CD4-positive, CD25-positive, alpha-beta regulatory T cell (primary cell): ENCODE results near the gene ADSS1. TPM values are rescaled to one million over a fixed set of nuclear protein-coding genes. Genes with fewer than 3 reads are reported as not detected.

Experiments
- ATAC-seq, 2 donors: fragments of 150-1000 bp; cut with Tn5 transposase; one replicate each; pipeline ENCODE4 v1.10.0; 2021; ENCODE audit warnings: low read depth in 2 of 2, moderate number of reproducible peaks in 2 of 2, moderate library complexity in 1 of 2
- DNase-seq, 3 donors: peaks; one replicate each; pipeline versions ENCODE4 v3.0.0 to v3.0.0-alpha.2; 2012 to 2022; ENCODE audit warnings: mixed read lengths in 1 of 3
- H3K27ac ChIP-seq: one replicate; pipeline ENCODE4 v1.7.0; 2013; ENCODE audit warnings: mild to moderate bottlenecking, low read length; ENCODE audit not compliant: insufficient read depth, poor library complexity, severe bottlenecking
- H3K27me3 ChIP-seq: one replicate; pipeline ENCODE4 v1.7.0; 2013; ENCODE audit warnings: low read length; ENCODE audit not compliant: control insufficient read depth, insufficient read depth
- H3K36me3 ChIP-seq: one replicate; pipeline ENCODE4 v1.7.0; 2013; ENCODE audit warnings: mild to moderate bottlenecking, low read length, moderate library complexity; ENCODE audit not compliant: control insufficient read depth, insufficient read depth
- H3K4me1 ChIP-seq: 2 replicates; pipeline ENCODE4 v1.7.0; 2013; ENCODE audit warnings: mild to moderate bottlenecking, low read length; ENCODE audit not compliant: insufficient read depth, control insufficient read depth, poor library complexity, severe bottlenecking
- H3K4me3 ChIP-seq: one replicate; pipeline ENCODE4 v1.7.0; 2013; ENCODE audit warnings: low read depth, mild to moderate bottlenecking, low read length, moderate library complexity
- H3K9me3 ChIP-seq, 2 experiments: 1 replicate in 1 of 2; 2 replicates in 1 of 2; pipeline ENCODE4 v1.7.0; 2013; ENCODE audit warnings: low read length in 2 of 2, mild to moderate bottlenecking in 1 of 2, moderate library complexity in 1 of 2; ENCODE audit not compliant: control insufficient read depth in 2 of 2
- H3K27ac Mint-ChIP-seq, 3 donors: one replicate each; pipeline ENCODE4 v1.8.0; 2020 to 2022; ENCODE audit warnings: mild to moderate bottlenecking in 3 of 3, mixed read lengths in 3 of 3, moderate library complexity in 2 of 3
- H3K27me3 Mint-ChIP-seq: one replicate; pipeline ENCODE4 v1.8.0; 2022; ENCODE audit warnings: mild to moderate bottlenecking, mixed read lengths
- H3K36me3 Mint-ChIP-seq: one replicate; pipeline ENCODE4 v1.8.0; 2020; ENCODE audit warnings: mixed read lengths
- H3K4me1 Mint-ChIP-seq, 4 donors: one replicate each; pipeline ENCODE4 v1.8.0; 2020 to 2022; ENCODE audit warnings: mixed read lengths in 4 of 4, mild to moderate bottlenecking in 1 of 4
- H3K4me3 Mint-ChIP-seq, 4 donors: one replicate each; pipeline ENCODE4 v1.8.0; 2020 to 2022; ENCODE audit warnings: mild to moderate bottlenecking in 4 of 4, mixed read lengths in 4 of 4, moderate library complexity in 3 of 4
- H3K9me3 Mint-ChIP-seq, 7 donors: one replicate each; pipeline ENCODE4 v1.8.0; 2020 to 2022; ENCODE audit warnings: mixed read lengths in 7 of 7, mild to moderate bottlenecking in 3 of 7, moderate library complexity in 2 of 7
- polyA plus RNA-seq, 4 donors: library from polyadenylated mRNA; unstranded; fragments of 300-500 nt; fragmentation: Illumina TruSeq; gene quantifications; one replicate each; pipeline ENCODE4 v1.2.3, GENCODE V29; 2021
- total RNA-seq: library from RNA; stranded (reverse); gene quantifications from one replicate; pipeline ENCODE4 v1.2.3, GENCODE V29; 2022

The ADSS1 gene
- total RNA-seq (1.9 TPM), polyA plus RNA-seq (1 to 10 TPM in 2 of 4 donors, under 1 TPM in 2; 0.10 to 1.7 (median 1.0) TPM)

GRCh38 chr14:104723651-104724406 is at the start of gene ADSS1:
ADSS1 (plus strand) TSS chr14:104724229; CDS start chr14:104724271, 42 bp downstream.
- no peak within 1 kb of the TSS for H3K27ac ChIP-seq
- H3K27ac Mint-ChIP-seq: peak within 1 kb of the TSS in 1 of 3 donors; percentile 43

GRCh38 chr14:104675447-104675846 is 48.6 kb upstream of the ADSS1 start:
- H3K4me3 Mint-ChIP-seq: peak overlapping the region in 1 of 4 donors; percentile 47
- Histone ChIP-seq H3K27me3 (no peaks in the 10 kb centered on the region), H3K36me3 (no peaks in the 10 kb centered on the region), H3K4me1 (peaks cover 20% of the 10 kb centered on the region), H3K27ac (no peak overlapping the region), H3K9me3 (no peaks in the 10 kb centered on the region), H3K4me3 (no peak overlapping the region)
- H3K4me1 Mint-ChIP-seq: peaks cover 0 to 21% (median 3%) of the 10 kb centered on the region in 4 donors
- ATAC-seq (no peak), DNase-seq (no peak)
- H3K27me3 Mint-ChIP-seq: peaks cover 6% of the 10 kb centered on the region
- no peak overlapping the region for H3K27ac Mint-ChIP-seq
- no peaks in the 10 kb centered on the region for H3K36me3 Mint-ChIP-seq
- H3K9me3 Mint-ChIP-seq: no peaks in the 10 kb centered on the region

More at GRCh38 chr14:104723651-104724406, at the start of gene ADSS1:
- H3K27me3 ChIP-seq: no peaks in the 10 kb centered on the region
- peak; percentile 71 to 73 for ATAC-seq
- Mint-ChIP-seq H3K4me1 (peaks cover 0 to 7% (median 0%) of the 10 kb centered on the region in 4 donors), H3K4me3 (peak within 1 kb of the TSS in 3 of 4 donors; percentile 70 to 74 (median 73)), H3K27me3 (peaks cover 4% of the 10 kb centered on the region), H3K9me3 (no peaks in the 10 kb centered on the region), H3K36me3 (no peaks in the 10 kb centered on the region)
- H3K9me3 ChIP-seq: no peaks in the 10 kb centered on the region
- DNase-seq: peak; percentile 59 to 71 (median 60)
- H3K4me3 ChIP-seq: no peak within 1 kb of the TSS
- H3K4me1 ChIP-seq: peaks cover 14% of the 10 kb centered on the region
- H3K36me3 ChIP-seq: no peaks in the 10 kb centered on the region

GRCh38 chr14:104676130-104676693 is 47.8 kb upstream of the ADSS1 start:
- Mint-ChIP-seq H3K36me3 (no peaks in the 10 kb centered on the region), H3K4me1 (peaks cover 0 to 21% (median 3%) of the 10 kb centered on the region in 4 donors), H3K4me3 (peak overlapping the region in 3 of 4 donors; percentile 29 to 64 (median 63)), H3K27me3 (peaks cover 6% of the 10 kb centered on the region), H3K9me3 (no peaks in the 10 kb centered on the region), H3K27ac (no peak overlapping the region)
- no peak overlapping the region for H3K4me3 ChIP-seq
- H3K27ac ChIP-seq: no peak overlapping the region
- H3K27me3 ChIP-seq: no peaks in the 10 kb centered on the region
- H3K4me1 ChIP-seq: peaks cover 20% of the 10 kb centered on the region
- no peak for ATAC-seq
- no peaks in the 10 kb centered on the region for H3K9me3 ChIP-seq
- no peaks in the 10 kb centered on the region for H3K36me3 ChIP-seq
- no peak for DNase-seq

- ATAC-seq (peak in 1 of 2 donors; percentile 3), DNase-seq (peak in 1 of 3 donors; percentile 28)
- H3K4me3 ChIP-seq: no peak overlapping the region
These were observed 47.1 kb upstream of the ADSS1 start for GRCh38 chr14:104676694-104677511.

GRCh38 chr14:104677512-104678332 is 46.3 kb upstream of the ADSS1 start:
- Histone ChIP-seq H3K9me3 (no peaks in the 10 kb centered on the region), H3K27ac (no peak overlapping the region), H3K4me1 (peaks cover 20% of the 10 kb centered on the region), H3K36me3 (no peaks in the 10 kb centered on the region), H3K27me3 (no peaks in the 10 kb centered on the region), H3K4me3 (peak overlapping the region; percentile 61)
- H3K4me3 Mint-ChIP-seq: peak overlapping the region; percentile 77 to 88 (median 86)
- DNase-seq: peak; percentile 49 to 85 (median 53)
- peak; percentile 67 to 76 for ATAC-seq
- no peaks in the 10 kb centered on the region for H3K9me3 Mint-ChIP-seq
- H3K36me3 Mint-ChIP-seq: no peaks in the 10 kb centered on the region
- peaks cover 0 to 23% (median 3%) of the 10 kb centered on the region in 4 donors for H3K4me1 Mint-ChIP-seq
- H3K27me3 Mint-ChIP-seq: peaks cover 6% of the 10 kb centered on the region
- peak overlapping the region; percentile 38 to 87 (median 43) for H3K27ac Mint-ChIP-seq

More at GRCh38 chr14:104676694-104677511, 47.1 kb upstream of the ADSS1 start:
- Histone ChIP-seq H3K9me3 (no peaks in the 10 kb centered on the region), H3K4me1 (peaks cover 20% of the 10 kb centered on the region), H3K27me3 (no peaks in the 10 kb centered on the region), H3K36me3 (no peaks in the 10 kb centered on the region), H3K27ac (no peak overlapping the region)
- Mint-ChIP-seq H3K9me3 (no peaks in the 10 kb centered on the region), H3K4me3 (peak overlapping the region; percentile 63 to 88 (median 80)), H3K36me3 (no peaks in the 10 kb centered on the region), H3K27me3 (peaks cover 6% of the 10 kb centered on the region), H3K4me1 (peaks cover 0 to 23% (median 3%) of the 10 kb centered on the region in 4 donors), H3K27ac (peak overlapping the region in 2 of 3 donors; percentile 14 to 93)

GRCh38 chr14:104678346-104678745 is 45.7 kb upstream of the ADSS1 start:
- no peaks in the 10 kb centered on the region for H3K9me3 ChIP-seq
- H3K4me1 ChIP-seq: peaks cover 20% of the 10 kb centered on the region
- Mint-ChIP-seq H3K4me1 (peaks cover 0 to 23% (median 3%) of the 10 kb centered on the region in 4 donors), H3K27me3 (peaks cover 2% of the 10 kb centered on the region), H3K27ac (peak overlapping the region; percentile 38 to 87 (median 84)), H3K9me3 (no peaks in the 10 kb centered on the region), H3K4me3 (peak overlapping the region; percentile 77 to 88 (median 86)), H3K36me3 (no peaks in the 10 kb centered on the region)
- no peak overlapping the region for H3K27ac ChIP-seq
- DNase-seq (no peak), ATAC-seq (no peak)
- no peaks in the 10 kb centered on the region for H3K27me3 ChIP-seq
- peak overlapping the region; percentile 37 for H3K4me3 ChIP-seq
- H3K36me3 ChIP-seq: no peaks in the 10 kb centered on the region
